T-helper 17 cell (primary cell): ENCODE results near the gene LCN9. TPM values are rescaled to one million over a fixed set of nuclear protein-coding genes. Genes with fewer than 3 reads are reported as not detected.

Source experiments
- ATAC-seq: fragments of 150-1000 bp; cut with Tn5 transposase; 2 replicates; pipeline ENCODE4 v1.10.0; 2021; ENCODE audit warnings: mild to moderate bottlenecking, moderate library complexity
- DNase-seq, 3 donors: peaks; one replicate each; pipeline versions ENCODE4 v3.0.0 to v3.0.0-alpha.2; 2020 to 2021
- H3K9me3 ChIP-seq: one replicate; pipeline ENCODE4 v1.7.0; 2013; ENCODE audit warnings: low read length, mild to moderate bottlenecking; ENCODE audit not compliant: control insufficient read depth, poor library complexity, severe bottlenecking
- H3K27ac Mint-ChIP-seq: one replicate; pipeline ENCODE4 v1.8.0; 2022; ENCODE audit warnings: mild to moderate bottlenecking, moderate library complexity, mixed read lengths
- H3K27me3 Mint-ChIP-seq: one replicate; pipeline ENCODE4 v1.8.0; 2022; ENCODE audit warnings: mixed read lengths
- H3K36me3 Mint-ChIP-seq: one replicate; pipeline ENCODE4 v1.8.0; 2022; ENCODE audit warnings: low read depth, mixed read lengths
- H3K4me1 Mint-ChIP-seq: one replicate; pipeline ENCODE4 v1.8.0; 2022; ENCODE audit warnings: mild to moderate bottlenecking, mixed read lengths
- H3K4me3 Mint-ChIP-seq: one replicate; pipeline ENCODE4 v1.8.0; 2022; ENCODE audit warnings: mild to moderate bottlenecking, moderate library complexity, mixed read lengths
- total RNA-seq, 4 donors: library from RNA in 2 of 4; stranded (reverse) in 2 of 4; gene quantifications; one replicate each; pipeline ENCODE4 v1.2.3 and lab custom pipeline; 2022 to 2026

LCN9 gene, protein sequence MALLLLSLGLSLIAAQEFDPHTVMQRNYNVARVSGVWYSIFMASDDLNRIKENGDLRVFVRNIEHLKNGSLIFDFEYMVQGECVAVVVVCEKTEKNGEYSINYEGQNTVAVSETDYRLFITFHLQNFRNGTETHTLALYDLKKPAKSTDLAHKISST
- not detected for total RNA-seq
- 0 reads per million in 2 donors for total RNA-seq (lab: John Stamatoyannopoulos, UW)

DNA sequence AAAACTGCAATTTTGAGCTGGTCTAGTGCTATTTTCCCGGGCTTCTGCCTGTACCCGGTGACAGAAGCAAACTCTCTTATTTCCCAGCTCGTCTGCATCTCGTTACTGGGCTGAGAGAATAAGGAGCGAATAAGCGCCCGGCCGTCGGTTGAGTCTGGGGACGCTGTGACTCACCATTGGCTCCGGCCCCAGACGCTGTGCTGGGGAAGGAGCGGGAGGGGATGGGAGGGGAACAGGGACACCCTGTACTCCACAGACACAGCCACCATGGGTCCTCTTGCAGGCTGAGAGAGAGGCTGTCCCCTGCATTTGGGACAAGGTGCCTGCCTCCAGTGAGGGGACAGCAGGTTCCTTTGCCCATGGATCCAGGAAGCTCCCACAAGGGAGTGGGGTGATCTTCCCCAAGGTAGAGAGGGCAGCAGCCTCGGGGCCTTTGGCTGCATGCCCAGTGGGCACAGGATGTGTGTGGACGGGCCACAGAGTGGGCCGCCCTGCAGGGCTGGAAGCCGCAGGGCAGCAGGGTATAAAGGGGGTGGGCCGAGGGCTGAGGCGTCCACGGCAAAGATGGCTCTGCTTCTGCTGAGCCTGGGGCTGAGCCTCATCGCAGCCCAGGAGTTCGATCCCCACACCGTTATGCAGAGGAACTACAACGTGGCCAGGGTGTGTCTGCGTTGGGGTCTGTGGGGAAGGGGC is at the start of gene LCN9:
Gene LCN9, plus strand, starts transcription at position 552 of the 693 bp plus-strand sequence. Its CDS starts 13 bp downstream, at position 565.
- peaks cover 2% of the 10 kb centered on the region for H3K36me3 Mint-ChIP-seq
- H3K9me3 ChIP-seq = no peaks in the 10 kb centered on the region
- H3K4me1 Mint-ChIP-seq = no peaks in the 10 kb centered on the region
- ATAC-seq = no peak
- DNase-seq = no peak
- no peak within 1 kb of the TSS for H3K4me3 Mint-ChIP-seq
- no peak within 1 kb of the TSS for H3K27ac Mint-ChIP-seq
- H3K27me3 Mint-ChIP-seq = peaks cover 10% of the 10 kb centered on the region

DNA sequence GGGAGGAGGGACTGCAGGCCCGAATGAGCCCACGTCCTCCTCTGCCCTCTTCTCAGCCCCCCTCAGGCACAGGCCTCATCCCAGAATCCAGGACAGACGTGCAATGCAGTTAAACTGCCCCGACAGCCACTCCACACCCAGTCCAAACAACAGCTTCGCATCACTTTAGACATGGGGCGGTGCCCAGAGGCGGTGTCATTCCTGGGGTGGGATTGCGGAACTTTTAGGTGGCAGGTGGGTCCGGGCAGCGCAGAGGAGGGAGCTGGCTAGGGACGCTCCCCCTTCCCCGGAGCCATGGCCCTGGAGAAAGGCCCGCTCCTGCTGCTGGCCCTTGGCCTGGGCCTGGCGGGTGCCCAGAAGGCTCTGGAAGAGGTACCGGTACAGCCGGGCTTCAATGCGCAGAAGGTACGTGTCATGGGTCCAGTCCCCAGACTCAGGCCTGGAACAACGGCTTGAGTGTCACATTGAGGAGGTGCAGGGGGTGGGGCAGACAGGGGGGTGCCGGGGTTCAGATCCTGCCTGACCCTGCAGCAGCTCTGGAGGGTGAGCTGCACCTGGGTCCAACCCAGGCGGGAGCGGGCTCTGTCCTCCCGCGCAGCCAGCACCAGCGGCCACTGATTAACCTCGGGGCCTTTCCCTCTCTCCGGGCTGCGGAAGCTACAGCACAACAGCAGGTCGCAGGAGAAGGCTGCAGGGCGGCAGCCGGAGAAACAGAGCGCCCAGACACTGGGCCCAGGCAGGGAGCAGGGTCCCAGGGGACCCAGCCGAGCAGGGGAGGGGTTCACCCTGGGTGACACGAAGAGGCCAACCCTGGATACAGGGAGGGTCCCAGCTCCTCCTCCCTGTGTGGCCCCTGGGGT is 48.9 kb upstream of the LCN9 start:
- Mint-ChIP-seq H3K4me3 (no peak overlapping the region), H3K4me1 (no peaks in the 10 kb centered on the region), H3K36me3 (no peaks in the 10 kb centered on the region), H3K27me3 (peaks cover 18% of the 10 kb centered on the region), H3K27ac (no peak overlapping the region)
- H3K9me3 ChIP-seq = no peaks in the 10 kb centered on the region
- ATAC-seq (no peak), DNase-seq (no peak)

DNA sequence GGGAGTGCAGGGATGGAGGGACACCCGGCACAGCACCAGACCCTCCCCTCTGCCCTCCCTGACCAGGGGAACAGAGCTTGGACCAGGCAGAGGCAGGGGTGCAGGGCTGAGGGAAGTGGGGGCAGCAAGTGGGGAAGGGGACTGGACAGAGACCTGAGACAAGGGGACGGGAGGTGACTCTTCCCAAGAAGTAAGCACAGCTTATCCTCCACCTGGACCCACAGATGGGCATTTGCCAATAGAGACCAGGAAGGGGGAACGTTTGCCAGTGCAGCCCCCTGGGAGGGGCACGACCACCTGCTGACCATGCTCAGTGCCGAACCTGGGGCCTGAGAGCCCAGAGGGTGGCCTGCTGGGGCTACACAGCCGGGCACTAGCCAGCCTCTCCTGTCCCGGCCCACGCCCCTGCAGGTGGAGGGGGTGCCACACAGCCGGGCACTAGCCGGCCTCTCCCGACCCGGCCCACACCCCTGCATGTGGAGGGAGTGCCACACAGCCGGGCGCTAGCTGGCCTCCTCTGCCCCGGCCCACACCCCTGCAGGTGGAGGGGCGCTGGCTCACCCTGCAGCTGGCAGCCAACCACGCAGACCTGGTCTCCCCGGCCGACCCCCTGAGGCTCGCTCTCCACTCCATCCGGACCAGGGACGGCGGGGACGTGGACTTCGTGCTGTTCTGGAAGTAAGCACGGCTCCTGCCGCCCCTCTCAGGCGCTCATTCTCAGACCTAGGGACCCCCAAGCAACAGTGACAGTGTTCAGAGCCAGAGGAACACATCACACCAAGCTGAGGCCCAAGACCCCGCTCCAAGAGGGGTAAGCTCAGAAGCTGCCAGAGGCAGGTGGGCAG is 48.1 kb upstream of the LCN9 start:
- H3K9me3 ChIP-seq = no peaks in the 10 kb centered on the region
- H3K27ac Mint-ChIP-seq = no peak overlapping the region
- no peak for DNase-seq
- H3K4me3 Mint-ChIP-seq = no peak overlapping the region
- H3K36me3 Mint-ChIP-seq = no peaks in the 10 kb centered on the region
- ATAC-seq = no peak
- no peaks in the 10 kb centered on the region for H3K4me1 Mint-ChIP-seq
- H3K27me3 Mint-ChIP-seq = peaks cover 21% of the 10 kb centered on the region

DNA sequence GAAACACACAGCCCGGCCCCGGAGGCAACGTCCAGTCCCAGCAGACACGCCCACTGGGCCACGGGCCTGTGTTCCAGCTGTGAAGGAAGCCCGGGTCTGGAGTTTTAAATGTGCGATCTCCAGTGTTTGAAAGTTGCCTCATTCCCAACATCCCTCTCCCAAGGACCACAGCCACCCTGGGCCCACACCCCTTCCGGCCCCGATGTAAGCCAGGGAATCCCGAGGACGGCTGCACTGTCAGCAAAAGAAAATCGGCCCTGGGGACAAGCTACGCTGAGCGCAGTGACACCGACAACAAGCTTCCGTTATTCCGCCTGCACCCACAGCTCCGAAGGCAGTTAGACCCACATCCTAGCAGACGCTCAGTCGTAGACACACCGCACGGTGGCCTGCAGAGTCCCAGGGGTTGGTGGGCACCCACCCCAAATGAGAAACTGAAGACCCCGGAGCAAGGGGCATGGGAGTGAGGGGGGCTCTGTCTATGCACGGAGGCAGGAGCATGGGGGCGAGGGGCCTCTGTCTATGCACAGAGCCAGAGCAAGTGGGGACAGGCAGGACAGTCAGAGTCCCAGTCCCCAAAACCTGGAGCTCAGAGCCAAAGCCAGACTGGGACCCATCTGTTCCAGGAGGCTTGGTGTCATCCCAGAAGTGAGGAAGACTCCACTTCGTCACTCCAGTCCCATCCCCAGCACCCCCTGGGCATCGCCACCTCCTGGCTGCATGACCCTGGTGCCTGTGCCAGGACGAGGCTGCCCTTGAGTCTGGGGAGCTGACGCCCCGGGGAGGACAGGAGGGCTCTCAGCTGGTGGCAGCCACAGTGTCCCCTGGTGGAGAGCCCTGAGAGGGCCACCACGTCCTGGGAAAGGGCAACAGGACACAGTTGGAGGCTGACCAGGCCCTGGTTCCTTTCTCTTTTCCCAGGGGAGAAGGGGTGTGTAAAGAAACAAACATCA is 47.2 kb upstream of the LCN9 start:
- H3K4me3 Mint-ChIP-seq = no peak overlapping the region
- no peaks in the 10 kb centered on the region for H3K4me1 Mint-ChIP-seq
- no peaks in the 10 kb centered on the region for H3K9me3 ChIP-seq
- ATAC-seq (no peak), DNase-seq (no peak)
- H3K36me3 Mint-ChIP-seq = no peaks in the 10 kb centered on the region
- H3K27me3 Mint-ChIP-seq = peaks cover 29% of the 10 kb centered on the region
- H3K27ac Mint-ChIP-seq = no peak overlapping the region

DNA sequence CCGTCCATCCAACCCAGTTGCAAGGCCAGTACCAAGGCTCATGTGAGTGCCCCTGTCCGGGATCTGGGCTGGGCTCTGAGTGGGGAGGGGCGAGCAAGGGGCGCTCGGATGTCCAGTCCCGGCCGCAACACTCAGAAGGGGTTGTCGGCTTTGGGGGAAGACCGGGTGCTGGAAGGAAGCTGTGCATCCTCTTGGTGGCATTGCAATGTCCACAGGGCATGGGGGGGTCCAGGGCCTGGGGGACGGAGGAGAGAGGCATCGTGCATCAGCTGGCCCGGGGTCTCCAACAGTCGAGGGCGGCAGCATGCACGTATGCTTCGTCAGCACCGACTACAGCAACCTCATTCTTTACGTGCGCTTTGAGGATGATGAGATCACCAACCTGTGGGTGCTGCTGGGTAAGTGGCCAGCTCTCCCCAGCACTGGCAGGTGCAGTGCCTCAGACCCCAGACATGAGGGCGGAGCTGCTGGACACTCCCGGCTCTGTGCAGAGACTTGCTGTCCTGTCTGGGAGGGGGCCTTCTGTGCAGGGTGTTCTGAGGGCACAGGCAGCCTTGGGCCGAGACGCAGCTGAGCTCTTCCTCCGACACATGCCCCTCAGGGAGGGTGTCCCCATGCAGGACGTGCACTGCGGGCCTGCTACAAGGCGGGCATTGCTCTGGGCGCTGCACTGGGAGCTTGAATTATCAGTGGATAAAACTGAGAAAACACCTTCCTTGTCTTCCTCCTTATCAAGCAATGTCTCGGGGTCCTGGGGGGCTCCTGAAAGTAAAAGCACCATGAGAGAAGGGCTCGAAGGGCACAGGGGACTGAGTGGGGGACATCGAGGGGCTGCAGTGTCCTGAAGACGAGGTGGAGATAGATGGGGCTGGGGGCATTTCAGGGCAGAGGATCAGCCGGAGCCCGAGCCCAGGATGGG is 46.2 kb upstream of the LCN9 start:
- no peak overlapping the region for H3K27ac Mint-ChIP-seq
- DNase-seq = no peak

DNA sequence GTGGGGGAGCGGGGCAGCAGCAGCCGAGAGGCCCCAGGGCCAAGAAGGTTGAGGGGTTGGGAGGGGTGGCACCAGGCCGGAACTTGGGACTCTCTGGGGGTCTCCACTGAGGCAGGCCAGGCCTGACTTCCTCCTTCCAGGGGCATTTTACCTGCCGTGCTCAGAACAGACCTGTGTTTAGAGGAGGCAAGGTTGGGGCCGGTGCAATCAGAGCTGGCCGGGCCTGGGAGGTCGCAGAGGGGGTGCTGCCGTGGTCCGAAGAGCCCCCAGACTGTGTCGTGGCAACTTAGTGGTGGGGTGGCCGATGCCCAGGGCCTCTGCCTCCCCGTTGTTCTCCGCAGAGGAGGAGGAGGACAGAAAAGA is 45.6 kb upstream of the LCN9 start:
- H3K4me3 Mint-ChIP-seq = no peak overlapping the region
- H3K36me3 Mint-ChIP-seq = no peaks in the 10 kb centered on the region
- no peaks in the 10 kb centered on the region for H3K9me3 ChIP-seq
- H3K4me1 Mint-ChIP-seq = no peaks in the 10 kb centered on the region
- peaks cover 43% of the 10 kb centered on the region for H3K27me3 Mint-ChIP-seq
- ATAC-seq = no peak
- DNase-seq = no peak
- H3K27ac Mint-ChIP-seq = no peak overlapping the region

More for the DNA sequence above, 46.2 kb upstream of the LCN9 start:
- no peak overlapping the region for H3K4me3 Mint-ChIP-seq
- H3K4me1 Mint-ChIP-seq = no peaks in the 10 kb centered on the region
- no peaks in the 10 kb centered on the region for H3K9me3 ChIP-seq
- ATAC-seq = no peak
- peaks cover 39% of the 10 kb centered on the region for H3K27me3 Mint-ChIP-seq
- no peaks in the 10 kb centered on the region for H3K36me3 Mint-ChIP-seq

DNA sequence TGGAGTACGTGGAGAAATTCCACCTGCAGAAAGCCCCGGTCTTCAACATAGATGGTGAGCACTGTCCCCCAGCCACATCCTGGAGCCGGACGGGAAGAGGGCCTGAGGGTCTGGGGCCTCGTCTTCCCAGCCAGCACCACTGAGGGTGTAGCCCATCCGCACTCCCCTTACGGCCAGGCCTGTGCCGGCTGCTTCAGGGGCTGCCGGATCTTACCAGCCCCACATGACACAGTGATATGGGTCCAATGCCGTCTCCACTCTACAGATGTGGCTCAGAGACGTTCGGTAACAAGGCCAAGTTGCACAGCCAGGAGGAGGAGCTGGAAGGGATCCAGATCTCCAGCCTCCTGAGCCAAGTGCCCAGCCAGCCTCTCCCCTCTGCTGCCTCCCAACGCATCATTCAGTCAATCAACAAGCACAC is 45.1 kb upstream of the LCN9 start:
- no peaks in the 10 kb centered on the region for H3K36me3 Mint-ChIP-seq
- no peaks in the 10 kb centered on the region for H3K9me3 ChIP-seq
- DNase-seq (no peak), ATAC-seq (no peak)
- H3K27me3 Mint-ChIP-seq = peaks cover 43% of the 10 kb centered on the region
- H3K4me1 Mint-ChIP-seq = no peaks in the 10 kb centered on the region
- H3K4me3 Mint-ChIP-seq = no peak overlapping the region
- no peak overlapping the region for H3K27ac Mint-ChIP-seq

DNA sequence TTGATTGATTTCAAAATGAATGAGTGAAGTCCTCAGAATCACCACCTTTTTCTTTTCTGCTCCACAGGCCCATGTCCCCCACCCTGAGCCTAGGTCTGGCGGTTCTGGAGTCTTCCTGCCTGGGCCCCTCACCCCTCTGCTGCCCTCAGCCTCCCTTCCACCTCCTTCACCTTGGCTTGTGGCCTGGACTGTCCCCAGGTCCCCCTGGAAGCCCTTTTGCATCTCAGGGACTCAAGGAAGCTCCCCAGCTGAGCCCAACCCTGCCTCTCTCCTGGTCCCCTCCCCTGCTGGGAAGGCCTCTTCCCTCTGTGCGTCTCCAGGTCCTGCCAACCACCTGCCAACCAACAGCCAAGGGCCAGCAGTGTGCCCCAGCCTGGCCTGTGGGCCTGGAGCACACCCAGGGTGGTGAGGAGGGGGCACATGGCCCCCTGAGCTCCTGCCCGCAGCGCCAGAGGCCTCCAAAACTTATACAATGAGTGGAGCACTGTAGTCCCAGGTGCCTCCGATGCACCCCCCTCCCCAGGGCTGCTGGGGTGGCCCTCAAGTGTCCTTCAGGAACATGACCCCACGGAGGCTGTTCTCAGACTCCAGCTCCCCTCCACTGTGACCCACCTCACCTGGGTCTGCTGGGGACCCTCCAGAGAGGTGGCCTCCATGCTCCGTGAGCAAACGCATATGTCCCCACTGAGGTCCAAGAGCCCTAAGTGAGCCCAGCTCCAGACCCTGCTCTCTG is 44.1 kb upstream of the LCN9 start:
- Mint-ChIP-seq H3K27me3 (peaks cover 44% of the 10 kb centered on the region), H3K36me3 (no peaks in the 10 kb centered on the region), H3K27ac (no peak overlapping the region), H3K4me3 (no peak overlapping the region), H3K4me1 (no peaks in the 10 kb centered on the region)
- no peak for ATAC-seq
- DNase-seq = no peak
- H3K9me3 ChIP-seq = no peaks in the 10 kb centered on the region

DNA sequence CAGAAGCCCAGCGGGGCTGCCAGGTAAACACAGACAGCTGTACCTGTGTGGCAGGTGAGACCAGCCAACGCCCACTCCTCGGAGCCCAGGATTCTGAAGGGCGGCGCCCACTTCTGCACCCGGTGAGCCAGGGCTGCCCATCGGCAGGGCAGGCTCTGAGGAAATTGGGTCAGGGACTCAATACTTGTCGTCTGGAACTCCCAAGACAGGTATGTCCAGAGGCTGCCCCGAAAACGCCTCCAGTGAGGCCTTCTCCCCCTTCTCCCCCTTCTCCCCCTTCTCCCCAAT is 43.6 kb upstream of the LCN9 start:
- Mint-ChIP-seq H3K27ac (no peak overlapping the region), H3K4me1 (no peaks in the 10 kb centered on the region), H3K4me3 (no peak overlapping the region), H3K27me3 (peaks cover 49% of the 10 kb centered on the region), H3K36me3 (no peaks in the 10 kb centered on the region)
- H3K9me3 ChIP-seq = no peaks in the 10 kb centered on the region
- no peak for ATAC-seq
- DNase-seq = no peak

DNA sequence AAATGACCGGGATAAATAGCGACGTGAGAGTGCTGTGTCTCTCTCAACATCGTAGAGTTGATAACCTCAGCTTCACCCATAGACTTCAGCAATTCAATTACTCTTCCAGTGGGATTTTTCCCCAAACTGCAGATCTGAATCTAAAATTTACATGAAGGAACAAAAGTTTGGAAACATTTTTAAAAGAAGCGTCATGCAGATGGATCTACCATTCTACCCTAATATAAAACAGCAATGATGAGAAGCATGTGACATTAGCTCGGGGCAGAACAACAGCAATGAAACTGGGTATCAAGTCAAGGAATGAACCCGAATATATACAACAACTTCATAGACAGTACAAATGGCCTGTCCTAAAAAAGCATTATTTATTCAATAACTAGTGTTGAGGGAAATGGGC is 42.6 kb upstream of the LCN9 start:
- H3K27me3 Mint-ChIP-seq = peaks cover 49% of the 10 kb centered on the region
- H3K27ac Mint-ChIP-seq = no peak overlapping the region
- no peaks in the 10 kb centered on the region for H3K9me3 ChIP-seq
- no peaks in the 10 kb centered on the region for H3K4me1 Mint-ChIP-seq
- no peak for ATAC-seq
- H3K36me3 Mint-ChIP-seq = no peaks in the 10 kb centered on the region
- DNase-seq = no peak
- no peak overlapping the region for H3K4me3 Mint-ChIP-seq

DNA sequence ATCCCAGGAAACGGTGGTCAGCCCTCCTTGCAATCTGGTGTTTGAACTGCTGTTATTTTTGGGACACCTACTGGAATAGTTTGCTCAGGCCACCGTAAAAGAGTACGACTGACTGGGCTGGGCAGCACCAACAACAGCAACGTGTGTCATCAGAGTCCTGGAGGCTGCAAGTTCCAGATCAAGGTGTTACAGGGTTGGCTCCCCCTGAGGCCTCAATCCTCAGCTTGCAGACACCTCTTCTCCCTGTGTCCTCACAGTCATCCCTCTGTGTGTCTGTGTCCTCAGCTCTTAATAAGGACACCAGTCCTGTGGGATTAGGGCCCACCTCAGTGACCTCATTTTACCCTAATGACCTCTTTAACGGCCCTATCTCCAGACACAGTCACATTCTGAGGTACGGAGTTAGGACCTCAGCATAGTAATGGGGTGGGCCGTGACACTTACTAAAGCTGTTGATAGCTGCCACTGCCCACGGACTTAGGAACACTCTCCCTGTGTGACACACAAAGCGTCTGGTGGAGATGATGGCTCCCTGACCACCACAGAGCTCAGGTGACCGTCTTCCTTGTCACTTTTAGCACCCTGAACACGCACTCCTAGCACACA is 40.6 kb upstream of the LCN9 start:
- no peak for ATAC-seq
- H3K27ac Mint-ChIP-seq = no peak overlapping the region
- no peak for DNase-seq
- H3K36me3 Mint-ChIP-seq = no peaks in the 10 kb centered on the region
- H3K4me3 Mint-ChIP-seq = no peak overlapping the region
- H3K9me3 ChIP-seq = peaks cover 6% of the 10 kb centered on the region
- peaks cover 41% of the 10 kb centered on the region for H3K27me3 Mint-ChIP-seq
- no peaks in the 10 kb centered on the region for H3K4me1 Mint-ChIP-seq
